Spleen (tissue), 7 donors: Measurements from ENCODE around the gene ANKRD12.

ENCODE experiments used
- CTCF ChIP-seq, 11 experiments: fragments of 200-600 bp in 7 of 11; fragments of 450-650 bp in 4 of 11; sonication (generic) in 4 of 11; IDR thresholded peaks in 8 of 11; conservative IDR thresholded peaks in 3 of 11; 1 replicate in 7 of 11; 2 replicates in 4 of 11; pipeline versions ENCODE4 v1.4.0 to v1.8.0; 2016 to 2021; ENCODE audit warnings: antibody characterized with exemption in 11 of 11, inconsistent platforms in 4 of 11, mild to moderate bottlenecking in 1 of 11
- POLR2A ChIP-seq, 3 donors: fragments of 450-650 bp; IDR thresholded peaks; one replicate each; pipeline ENCODE4 v1.5.1; 2017; ENCODE audit warnings: antibody characterized with exemption in 3 of 3, mild to moderate bottlenecking in 1 of 3
- POLR2AphosphoS5 ChIP-seq, 3 donors: sonication (generic); formaldehyde crosslinking; IDR thresholded peaks; one replicate each; pipeline ENCODE4 v1.5.1; 2017; ENCODE audit warnings: antibody characterized with exemption in 3 of 3
- donor health status: DM: no; HTN: no; CAD: no; lungs with moderate emphysema.
- donor health status: DM: no; HTN: no; CAD: no.
- donor health status: DM: no; HTN: no; CAD: no.

GRCh38 chr18:9178557-9178956 is 42.0 kb downstream of the ANKRD12 start:
- no peak for TF ChIP-seq CTCF (IDR thresholded peaks at IDR 0.05 in 8 of 11, conservative IDR thresholded peaks at IDR 0.05 in 3 of 11)
- no peak for TF ChIP-seq POLR2A (IDR thresholded peaks at IDR 0.05)
- TF ChIP-seq POLR2AphosphoS5 (IDR thresholded peaks at IDR 0.05), result no peak
